Measurements from ENCODE around the gene AREG.
A peak's percentile ranks its signal among the peaks of the same experiment; 100 is the strongest.
"Not testable (repeated sequence)": the region's sequence is repeated elsewhere in the genome, so short reads cannot be mapped to it uniquely, and the experiment has no call there.

The AREG gene

GRCh38 chr4:74444891-74445642 is at the start of gene AREG:
AREG (plus strand) TSS chr4:74445136; CDS start chr4:74445346, 210 bp downstream.
- peak; percentile 75 for DNase-seq (ENCODE audit: low read depth in 2 of 2)

- no peak for DNase-seq (ENCODE audit: low read depth in 2 of 2)
Measured at GRCh38 chr4:74395633-74396032, 49.3 kb upstream of the AREG start.

- no peak for DNase-seq (ENCODE audit: low read depth in 2 of 2)
Measured at GRCh38 chr4:74397748-74398426, 47.0 kb upstream of the AREG start.

- not testable (repeated sequence) for DNase-seq (ENCODE audit: low read depth in 2 of 2)
Measured at GRCh38 chr4:74398894-74399589, 45.9 kb upstream of the AREG start.

- DNase-seq (ENCODE audit: low read depth in 2 of 2): no peak
Measured at GRCh38 chr4:74400395-74400794, 44.5 kb upstream of the AREG start.

GRCh38 chr4:74402692-74403456 is 42.1 kb upstream of the AREG start:
- no peak for DNase-seq (ENCODE audit: low read depth in 2 of 2)

- DNase-seq (ENCODE audit: low read depth in 2 of 2): no peak
Measured at GRCh38 chr4:74407891-74408290, 37.0 kb upstream of the AREG start.

GRCh38 chr4:74408639-74409038 is 36.3 kb upstream of the AREG start:
- DNase-seq (ENCODE audit: low read depth in 2 of 2): no peak

GRCh38 chr4:74410272-74410671 is 34.7 kb upstream of the AREG start:
- no peak for DNase-seq (ENCODE audit: low read depth in 2 of 2)

- DNase-seq (ENCODE audit: low read depth in 2 of 2): no peak
Measured at GRCh38 chr4:74412225-74412624, 32.7 kb upstream of the AREG start.

GRCh38 chr4:74413265-74413664 is 31.7 kb upstream of the AREG start:
- DNase-seq (ENCODE audit: low read depth in 2 of 2): no peak

GRCh38 chr4:74414149-74414809 is 30.7 kb upstream of the AREG start:
- no peak for DNase-seq (ENCODE audit: low read depth in 2 of 2)

- no peak for DNase-seq (ENCODE audit: low read depth in 2 of 2)
Measured at GRCh38 chr4:74415602-74416300, 29.2 kb upstream of the AREG start.

- DNase-seq (ENCODE audit: low read depth in 2 of 2): no peak
Measured at GRCh38 chr4:74418063-74418670, 26.8 kb upstream of the AREG start.

- DNase-seq (ENCODE audit: low read depth in 2 of 2): no peak
Measured at GRCh38 chr4:74420863-74421262, 24.1 kb upstream of the AREG start.

- no peak for DNase-seq (ENCODE audit: low read depth in 2 of 2)
Measured at GRCh38 chr4:74423104-74423503, 21.8 kb upstream of the AREG start.

GRCh38 chr4:74424111-74424510 is 20.8 kb upstream of the AREG start:
- no peak for DNase-seq (ENCODE audit: low read depth in 2 of 2)

- no peak for DNase-seq (ENCODE audit: low read depth in 2 of 2)
Measured at GRCh38 chr4:74426101-74426500, 18.8 kb upstream of the AREG start.

- no peak for DNase-seq (ENCODE audit: low read depth in 2 of 2)
Measured at GRCh38 chr4:74428276-74428675, 16.7 kb upstream of the AREG start.

GRCh38 chr4:74431113-74431826 is 13.7 kb upstream of the AREG start:
- no peak for DNase-seq (ENCODE audit: low read depth in 2 of 2)

All from stimulated activated CD4-positive, alpha-beta T cell treated with anti-CD3 and anti-CD28 coated beads, Interleukin-4, amount 100 ng/mL, for 48 hours (primary cell).